ENCODE measurements around the gene TP73.

Gene TP73

DNA sequence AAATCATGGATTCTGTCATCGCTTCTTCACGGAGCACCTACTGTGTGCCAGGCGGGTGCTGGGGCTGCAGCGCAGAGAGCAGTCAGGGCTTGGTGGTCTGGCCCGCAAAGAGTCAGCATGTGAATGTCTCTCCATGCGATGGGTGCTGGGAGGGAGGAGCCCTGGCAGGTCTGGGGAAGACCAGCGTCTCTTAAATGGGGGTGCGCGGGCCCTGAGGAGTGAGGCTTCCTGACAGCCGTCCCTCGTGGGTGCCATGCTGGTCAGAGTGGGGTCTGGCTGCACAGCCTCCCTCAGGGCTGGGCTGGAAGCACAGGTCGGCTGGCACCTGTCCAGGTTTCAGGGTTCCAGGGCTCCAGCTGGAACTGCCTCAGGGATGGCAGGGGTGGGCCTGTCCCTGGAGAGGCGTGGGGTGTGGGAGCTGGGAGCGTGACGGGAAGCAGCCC is 18.5 kb downstream of the TP73 start:
- CTCF ChIA-PET, result no interaction called here

DNA sequence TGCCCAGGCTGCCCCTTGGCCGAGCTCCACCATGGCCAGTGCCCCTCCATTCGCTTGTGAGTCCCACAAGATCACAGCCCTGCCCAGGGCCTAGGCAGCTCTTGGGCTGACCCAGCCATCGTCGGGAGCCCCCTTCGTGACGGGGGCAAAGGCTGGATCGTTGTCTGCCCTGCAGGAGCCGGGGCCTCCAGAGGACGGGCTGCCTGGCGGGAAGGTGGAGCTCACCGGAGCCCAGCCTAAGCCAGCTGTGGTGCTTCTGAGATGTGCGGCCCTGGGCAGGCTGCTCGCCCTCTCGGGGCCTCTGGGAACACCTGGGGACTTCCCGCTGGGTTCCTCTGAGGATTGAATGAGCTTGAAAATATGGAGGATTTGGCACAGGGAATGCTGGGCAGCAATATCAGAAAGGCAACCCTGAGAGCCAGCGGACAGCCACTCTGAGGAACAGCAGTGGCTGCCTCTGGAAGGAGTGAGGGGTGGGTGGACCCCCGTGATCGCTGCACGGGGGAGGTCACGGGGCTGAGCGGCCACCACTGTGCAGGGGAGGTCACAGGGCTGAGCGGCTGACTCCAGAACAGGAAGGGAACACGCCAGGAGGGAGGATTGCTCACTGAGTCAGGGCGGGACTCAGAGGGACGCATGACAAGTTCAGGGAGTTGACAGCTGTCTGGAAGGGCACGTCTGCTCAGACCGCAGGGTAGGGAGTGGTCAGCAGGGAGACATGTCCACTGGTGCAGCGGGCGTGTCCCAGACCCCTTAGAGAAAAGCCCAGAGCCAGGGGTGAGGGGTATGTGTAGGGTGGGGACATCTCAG is 19.3 kb downstream of the TP73 start:
- POLR2A ChIA-PET, result no interaction called here
- no peak for TF ChIP-seq ZNF384 (IDR thresholded peaks at IDR 0.05)
- CTCF ChIA-PET, result no interaction called here
- DNase-seq (ENCODE audit: extremely low spot score), result no peak

More for the DNA sequence above, 18.5 kb downstream of the TP73 start:
- POLR2A ChIA-PET, result no interaction called here
- no peak for DNase-seq (ENCODE audit: extremely low spot score)
- TF ChIP-seq SUZ12 (IDR thresholded peaks at IDR 0.05) (no peak), L3MBTL2 (conservative IDR thresholded peaks at IDR 0.05) (no peak), FOXA1 (IDR thresholded peaks at IDR 0.05) (no peak), FOXK2 (IDR thresholded peaks at IDR 0.05) (no peak), ARNT (IDR thresholded peaks at IDR 0.05) (no peak), ELF4 (IDR thresholded peaks at IDR 0.05) (no peak), CTBP1 (IDR thresholded peaks at IDR 0.05; ENCODE audit: borderline replicate concordance) (no peak), LEF1 (IDR thresholded peaks at IDR 0.05; ENCODE audit: borderline replicate concordance) (no peak), TARDBP (IDR thresholded peaks at IDR 0.05) (no peak), FOXM1 (IDR thresholded peaks at IDR 0.05; ENCODE audit: borderline replicate concordance) (no peak), ZNF384 (IDR thresholded peaks at IDR 0.05) (no peak), HDGF (IDR thresholded peaks at IDR 0.05; ENCODE audit: borderline replicate concordance) (no peak), NFRKB (IDR thresholded peaks at IDR 0.05) (no peak), SP1 (IDR thresholded peaks at IDR 0.05) (no peak), BHLHE40 (IDR thresholded peaks at IDR 0.05; ENCODE audit: borderline replicate concordance) (no peak)
- TF ChIP-seq, protein P1, sequence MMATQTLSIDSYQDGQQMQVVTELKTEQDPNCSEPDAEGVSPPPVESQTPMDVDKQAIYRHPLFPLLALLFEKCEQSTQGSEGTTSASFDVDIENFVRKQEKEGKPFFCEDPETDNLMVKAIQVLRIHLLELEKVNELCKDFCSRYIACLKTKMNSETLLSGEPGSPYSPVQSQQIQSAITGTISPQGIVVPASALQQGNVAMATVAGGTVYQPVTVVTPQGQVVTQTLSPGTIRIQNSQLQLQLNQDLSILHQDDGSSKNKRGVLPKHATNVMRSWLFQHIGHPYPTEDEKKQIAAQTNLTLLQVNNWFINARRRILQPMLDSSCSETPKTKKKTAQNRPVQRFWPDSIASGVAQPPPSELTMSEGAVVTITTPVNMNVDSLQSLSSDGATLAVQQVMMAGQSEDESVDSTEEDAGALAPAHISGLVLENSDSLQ (IDR thresholded peaks at IDR 0.05), result no peak

GRCh38 chr1:3672231-3672970 is 20.1 kb downstream of the TP73 start:
- POLR2A ChIA-PET, result no interaction called here
- TF ChIP-seq ELF4 (IDR thresholded peaks at IDR 0.05) (no peak), BHLHE40 (IDR thresholded peaks at IDR 0.05; ENCODE audit: borderline replicate concordance) (no peak), FOXM1 (IDR thresholded peaks at IDR 0.05; ENCODE audit: borderline replicate concordance) (no peak), NFRKB (IDR thresholded peaks at IDR 0.05) (no peak), FOXK2 (IDR thresholded peaks at IDR 0.05) (no peak), FOXA1 (IDR thresholded peaks at IDR 0.05) (no peak), CTBP1 (IDR thresholded peaks at IDR 0.05; ENCODE audit: borderline replicate concordance) (no peak), SP1 (IDR thresholded peaks at IDR 0.05) (no peak), SUZ12 (IDR thresholded peaks at IDR 0.05) (no peak), ZNF384 (IDR thresholded peaks at IDR 0.05) (no peak), LEF1 (IDR thresholded peaks at IDR 0.05; ENCODE audit: borderline replicate concordance) (no peak), HDGF (IDR thresholded peaks at IDR 0.05; ENCODE audit: borderline replicate concordance) (no peak), ARNT (IDR thresholded peaks at IDR 0.05) (no peak)
- TF ChIP-seq, protein P1 (IDR thresholded peaks at IDR 0.05), result no peak

GRCh38 chr1:3672971-3673361 is 20.6 kb downstream of the TP73 start:
- ChIA-PET POLR2A (no interaction called here), CTCF (no interaction called here)
- TF ChIP-seq ARNT (IDR thresholded peaks at IDR 0.05) (no peak), SP1 (IDR thresholded peaks at IDR 0.05) (no peak)
- no peak for DNase-seq (ENCODE audit: extremely low spot score)

More at GRCh38 chr1:3672231-3672970, 20.1 kb downstream of the TP73 start:
- no peak for DNase-seq (ENCODE audit: extremely low spot score)
- CTCF ChIA-PET, result no interaction called here

DNA sequence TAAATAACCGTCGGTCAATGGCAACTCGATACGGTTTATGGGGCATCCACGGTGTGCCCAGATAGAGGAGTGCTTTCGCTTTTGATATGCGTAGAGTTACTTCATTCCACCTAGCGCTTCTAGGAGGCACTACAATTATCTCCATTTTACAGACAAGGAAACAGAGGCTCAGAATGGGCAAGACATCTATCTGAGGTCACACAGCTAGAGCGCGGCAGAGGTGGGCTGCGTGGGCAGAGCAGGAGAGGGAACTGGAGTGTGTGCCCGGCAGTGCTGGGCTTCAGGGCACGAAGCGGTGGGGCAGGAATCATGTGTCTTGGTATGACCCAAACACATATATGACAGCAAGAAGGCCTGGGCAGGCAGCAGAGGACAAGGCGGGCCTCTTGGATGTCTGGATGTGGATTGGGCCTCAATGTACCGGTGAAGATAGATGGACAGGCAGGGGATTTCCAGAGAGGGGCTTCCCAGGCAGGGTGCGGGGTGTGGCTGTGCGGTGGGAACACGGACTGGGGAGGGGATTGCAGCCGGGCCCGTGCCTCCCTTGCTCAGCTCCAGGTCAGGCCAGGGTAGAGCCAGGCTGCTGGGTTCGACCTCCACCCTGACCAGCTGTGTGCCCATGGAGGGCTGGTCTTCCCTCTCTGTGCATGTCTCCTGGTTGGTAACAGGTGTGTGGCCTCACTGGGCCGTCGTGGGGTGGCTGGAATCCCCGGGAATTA is 21.2 kb downstream of the TP73 start:
- TF ChIP-seq NFRKB (IDR thresholded peaks at IDR 0.05), result no peak
- no peak for TF ChIP-seq SUZ12 (IDR thresholded peaks at IDR 0.05)
- no peak for TF ChIP-seq BHLHE40 (IDR thresholded peaks at IDR 0.05; ENCODE audit: borderline replicate concordance)
- no peak for TF ChIP-seq ELF4 (IDR thresholded peaks at IDR 0.05)
- TF ChIP-seq ARNT (IDR thresholded peaks at IDR 0.05), result no peak
- TF ChIP-seq L3MBTL2 (conservative IDR thresholded peaks at IDR 0.05), result no peak
- TF ChIP-seq, protein P1 (IDR thresholded peaks at IDR 0.05), result no peak
- TF ChIP-seq FOXM1 (IDR thresholded peaks at IDR 0.05; ENCODE audit: borderline replicate concordance), result no peak
- TF ChIP-seq CTBP1 (IDR thresholded peaks at IDR 0.05; ENCODE audit: borderline replicate concordance), result no peak
- TF ChIP-seq FOXA1 (IDR thresholded peaks at IDR 0.05), result no peak
- no peak for TF ChIP-seq SP1 (IDR thresholded peaks at IDR 0.05)
- TF ChIP-seq ZNF384 (IDR thresholded peaks at IDR 0.05), result no peak
- no peak for TF ChIP-seq FOXK2 (IDR thresholded peaks at IDR 0.05)
- TF ChIP-seq LEF1 (IDR thresholded peaks at IDR 0.05; ENCODE audit: borderline replicate concordance), result no peak
- no peak for TF ChIP-seq TARDBP (IDR thresholded peaks at IDR 0.05)
- no peak for TF ChIP-seq HDGF (IDR thresholded peaks at IDR 0.05; ENCODE audit: borderline replicate concordance)
- DNase-seq (ENCODE audit: extremely low spot score), result no peak
- POLR2A ChIA-PET, result no interaction called here
- CTCF ChIA-PET, result no interaction called here

Measured in HEK293T (cell line).